NB4 (cell line): ENCODE results near the gene POLDIP2.
A peak's percentile ranks its signal among the peaks of the same experiment; 100 is the strongest.

ENCODE experiments used
- DNase-seq: peaks from one replicate; pipeline ENCODE4 v3.0.0; 2010; ENCODE audit warnings: low read depth
- H3K4me3 ChIP-seq: one replicate; pipeline ENCODE4 v1.5.1; 2011; ENCODE audit warnings: mild to moderate bottlenecking, low read depth, low read length, moderate library complexity
- MYC ChIP-seq: IDR thresholded peaks from 2 replicates; pipeline ENCODE4 v1.6.1; 2011; ENCODE audit warnings: low read depth, low read length
- POLR2A ChIP-seq: IDR thresholded peaks from 2 replicates; pipeline ENCODE4 v1.6.1; 2011; ENCODE audit warnings: mild to moderate bottlenecking; ENCODE audit not compliant: insufficient read length; ENCODE audit errors: extremely low read depth
- TF ChIP-seq, protein P1 (sequence below): IDR thresholded peaks from 2 replicates; pipeline ENCODE4 v1.6.1; 2011; ENCODE audit warnings: low read depth, low read length
- TF ChIP-seq, protein P2 (sequence below): IDR thresholded peaks from one replicate; pipeline ENCODE4 v1.5.1; 2012; ENCODE audit warnings: low read depth, low read length

POLDIP2 gene

DNA sequence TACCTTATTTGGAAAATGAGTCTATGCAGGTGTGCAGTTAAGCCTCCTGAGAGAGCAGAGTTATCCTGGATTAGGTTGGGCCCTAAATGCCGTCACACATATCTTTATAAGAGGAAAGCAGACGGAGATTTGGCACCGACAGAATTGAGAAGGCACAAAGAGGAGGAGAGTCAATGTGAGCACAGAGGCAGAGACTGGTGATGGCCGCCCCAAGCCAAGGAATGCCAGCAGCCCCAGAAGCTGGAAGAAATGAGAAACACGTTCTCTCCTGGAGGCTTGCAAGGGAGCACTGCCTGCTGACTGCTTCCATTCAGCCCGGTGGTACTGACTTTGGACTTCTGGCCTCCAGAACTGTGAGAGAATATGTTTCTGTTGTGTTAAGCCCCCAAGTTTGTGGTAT lies 45.5 kb upstream of the POLDIP2 start:
- no peak for DNase-seq
- H3K4me3 ChIP-seq = no peak overlapping the region
- TF ChIP-seq, protein P1, sequence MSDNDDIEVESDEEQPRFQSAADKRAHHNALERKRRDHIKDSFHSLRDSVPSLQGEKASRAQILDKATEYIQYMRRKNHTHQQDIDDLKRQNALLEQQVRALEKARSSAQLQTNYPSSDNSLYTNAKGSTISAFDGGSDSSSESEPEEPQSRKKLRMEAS = no peak

DNA sequence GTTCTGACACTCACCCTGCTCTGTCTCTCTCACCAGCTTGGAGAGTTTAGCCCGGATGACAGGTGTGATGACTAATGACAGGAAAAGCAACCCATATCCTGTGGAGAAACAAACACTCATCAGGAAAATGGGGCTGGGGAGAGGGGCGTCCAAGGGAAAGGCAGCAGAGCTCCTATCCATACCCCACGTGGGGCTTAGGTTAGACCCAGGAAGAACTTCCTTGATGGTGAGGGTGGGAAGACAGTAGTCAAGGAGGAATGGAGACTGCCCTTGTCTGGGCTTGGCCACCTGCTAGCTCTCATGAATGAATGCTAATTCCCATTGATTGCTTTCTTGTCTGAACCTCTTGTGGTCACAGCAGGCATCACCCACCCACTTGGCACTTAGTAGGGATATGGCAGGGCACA lies 44.9 kb upstream of the POLDIP2 start:
- TF ChIP-seq, protein P1 = no peak
- TF ChIP-seq POLR2A (no peak), MYC (no peak)
- TF ChIP-seq, protein P2, sequence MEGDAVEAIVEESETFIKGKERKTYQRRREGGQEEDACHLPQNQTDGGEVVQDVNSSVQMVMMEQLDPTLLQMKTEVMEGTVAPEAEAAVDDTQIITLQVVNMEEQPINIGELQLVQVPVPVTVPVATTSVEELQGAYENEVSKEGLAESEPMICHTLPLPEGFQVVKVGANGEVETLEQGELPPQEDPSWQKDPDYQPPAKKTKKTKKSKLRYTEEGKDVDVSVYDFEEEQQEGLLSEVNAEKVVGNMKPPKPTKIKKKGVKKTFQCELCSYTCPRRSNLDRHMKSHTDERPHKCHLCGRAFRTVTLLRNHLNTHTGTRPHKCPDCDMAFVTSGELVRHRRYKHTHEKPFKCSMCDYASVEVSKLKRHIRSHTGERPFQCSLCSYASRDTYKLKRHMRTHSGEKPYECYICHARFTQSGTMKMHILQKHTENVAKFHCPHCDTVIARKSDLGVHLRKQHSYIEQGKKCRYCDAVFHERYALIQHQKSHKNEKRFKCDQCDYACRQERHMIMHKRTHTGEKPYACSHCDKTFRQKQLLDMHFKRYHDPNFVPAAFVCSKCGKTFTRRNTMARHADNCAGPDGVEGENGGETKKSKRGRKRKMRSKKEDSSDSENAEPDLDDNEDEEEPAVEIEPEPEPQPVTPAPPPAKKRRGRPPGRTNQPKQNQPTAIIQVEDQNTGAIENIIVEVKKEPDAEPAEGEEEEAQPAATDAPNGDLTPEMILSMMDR = no peak
- no peak overlapping the region for H3K4me3 ChIP-seq
- DNase-seq = no peak

DNA sequence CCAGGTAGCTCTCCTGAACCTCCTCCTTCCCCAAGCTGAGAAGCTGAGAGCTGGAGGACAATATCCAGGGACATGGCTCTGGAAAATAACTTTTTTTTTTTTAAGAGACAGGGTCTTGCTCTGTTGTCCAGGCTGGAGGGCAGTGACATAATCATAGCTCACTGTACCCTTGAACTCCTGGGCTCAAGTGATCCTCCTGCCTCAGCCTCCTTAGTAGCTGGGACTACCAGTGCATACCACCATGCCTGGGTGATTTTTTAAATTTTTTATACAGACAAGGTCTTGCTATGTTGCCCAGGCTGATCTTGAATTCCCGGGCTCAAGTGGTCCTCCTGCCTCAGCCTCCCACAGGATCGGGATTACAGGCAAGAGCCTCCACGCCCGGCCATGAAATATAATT lies 42.5 kb upstream of the POLDIP2 start:
- DNase-seq = no peak
- H3K4me3 ChIP-seq = no peak overlapping the region
- no peak for TF ChIP-seq MYC
- TF ChIP-seq, protein P2 = no peak
- no peak for TF ChIP-seq POLR2A
- TF ChIP-seq, protein P1 = no peak

DNA sequence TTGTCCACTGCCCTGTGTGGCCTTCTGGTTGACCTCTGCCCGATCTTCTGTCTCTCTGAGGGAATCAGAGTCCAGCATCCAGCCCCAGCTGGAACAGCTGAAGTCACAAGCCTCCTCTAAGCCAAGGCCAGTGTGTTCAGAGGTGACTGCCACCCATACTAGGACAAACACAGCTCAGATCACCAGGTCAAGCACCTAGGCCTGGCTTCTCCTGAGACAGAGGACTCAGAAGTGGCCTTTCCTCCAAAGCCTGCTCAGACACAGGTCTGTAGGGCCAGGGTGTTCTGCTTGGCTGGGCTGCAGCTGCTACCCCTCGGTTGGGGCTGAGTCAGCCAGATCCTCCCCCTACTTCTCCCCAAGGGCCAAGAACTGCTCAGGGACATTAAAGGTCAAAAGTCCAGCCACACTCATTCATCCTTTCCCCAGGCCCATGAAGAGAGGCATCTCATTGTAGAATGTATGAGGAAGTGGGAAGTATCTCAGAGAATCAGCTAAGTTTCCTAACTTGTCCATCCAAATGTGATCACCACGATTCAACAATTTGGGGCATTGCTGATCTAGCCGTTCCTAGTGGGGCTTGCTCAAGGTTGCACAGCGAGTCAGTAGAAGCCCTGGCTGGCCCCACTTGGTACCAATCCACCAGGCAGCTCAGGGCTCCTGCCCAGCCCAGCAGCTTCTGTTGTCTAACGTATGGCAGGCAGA lies 41.1 kb upstream of the POLDIP2 start:
- peak; percentile 42 for DNase-seq
- TF ChIP-seq POLR2A (no peak), MYC (no peak)
- TF ChIP-seq, protein P1 = no peak
- TF ChIP-seq, protein P2 = no peak
- H3K4me3 ChIP-seq = no peak overlapping the region

DNA sequence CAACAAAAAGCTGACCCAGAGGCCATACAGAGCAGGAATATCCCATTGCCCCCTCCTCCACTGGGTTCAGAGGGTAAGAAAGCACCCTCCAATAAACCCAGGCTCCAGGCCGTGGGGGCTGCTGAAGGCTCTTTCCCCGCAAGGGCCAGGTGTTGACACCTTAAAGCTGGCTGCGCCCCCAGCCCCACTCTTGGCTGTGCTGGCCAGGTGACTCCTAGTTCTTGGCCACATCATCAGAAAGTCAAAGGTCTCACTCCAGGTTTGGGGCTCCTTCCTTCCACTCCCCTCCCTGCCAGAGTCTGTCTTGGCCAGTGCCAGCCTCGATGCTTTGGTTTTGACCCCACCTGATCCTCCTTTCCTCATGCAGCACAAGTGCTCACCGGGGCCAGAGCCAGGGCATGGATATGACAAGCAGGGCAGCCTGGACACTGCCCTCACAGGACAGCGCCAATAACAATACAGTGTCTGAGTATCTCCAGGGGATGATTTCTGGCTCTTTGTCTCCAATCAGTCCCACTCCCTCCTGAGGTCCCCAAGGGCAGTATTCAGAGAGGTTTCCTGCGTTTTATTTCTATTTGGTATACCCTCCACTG lies 40.5 kb upstream of the POLDIP2 start:
- TF ChIP-seq MYC = no peak
- TF ChIP-seq, protein P1 = no peak
- TF ChIP-seq, protein P2 = no peak
- no peak for TF ChIP-seq POLR2A
- H3K4me3 ChIP-seq = no peak overlapping the region
- DNase-seq = no peak

DNA sequence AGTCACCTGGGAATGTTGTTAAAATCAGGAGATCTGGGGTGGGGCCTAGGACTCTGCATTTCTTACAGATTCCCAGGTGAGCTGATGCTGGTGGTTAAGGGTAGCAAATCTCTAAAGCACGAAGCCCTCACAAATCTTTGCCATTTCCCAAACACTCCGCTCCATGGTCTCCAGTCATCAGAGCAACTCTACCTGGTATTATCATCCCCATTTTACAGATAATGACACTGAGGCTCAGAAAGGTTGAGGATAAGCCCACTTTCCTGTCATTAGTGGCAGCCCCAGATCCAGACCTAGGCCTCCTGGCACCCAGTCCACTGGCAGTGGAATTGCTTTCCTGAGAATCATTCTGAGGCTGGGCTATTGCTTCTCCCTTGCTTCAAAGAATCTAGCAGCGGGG lies 39.9 kb upstream of the POLDIP2 start:
- H3K4me3 ChIP-seq = no peak overlapping the region
- TF ChIP-seq, protein P1 = no peak
- TF ChIP-seq, protein P2 = no peak
- TF ChIP-seq POLR2A = no peak
- TF ChIP-seq MYC = no peak
- no peak for DNase-seq
